HG03565 (cell line): ENCODE results near the gene KCNQ1OT1.

ENCODE experiments used
- ATAC-seq: cut with Tn5 transposase; IDR thresholded peaks from one replicate; pipeline ENCODE4 v1.9.1; 2021; ENCODE audit warnings: mild to moderate bottlenecking, moderate library complexity; ENCODE audit not compliant: unreplicated experiment

KCNQ1OT1 gene

GRCh38 chr11:2612884-2613571, 86.8 kb downstream of the KCNQ1OT1 start:
- ATAC-seq = no peak

GRCh38 chr11:2609345-2609744, 90.4 kb downstream of the KCNQ1OT1 start:
- no peak for ATAC-seq

GRCh38 chr11:2599561-2600189, 100.1 kb downstream of the KCNQ1OT1 start:
- no peak for ATAC-seq

- ATAC-seq = no peak
Measured at GRCh38 chr11:2595204-2595603, 104.6 kb downstream of the KCNQ1OT1 start.

- ATAC-seq = no peak
Measured at GRCh38 chr11:2594267-2594666, 105.5 kb downstream of the KCNQ1OT1 start.

GRCh38 chr11:2593393-2593950, 106.3 kb downstream of the KCNQ1OT1 start:
- no peak for ATAC-seq

- ATAC-seq = no peak
Measured at GRCh38 chr11:2592559-2593392, 107.0 kb downstream of the KCNQ1OT1 start.

GRCh38 chr11:2591805-2592204, 108.0 kb downstream of the KCNQ1OT1 start:
- ATAC-seq = no peak

- ATAC-seq = no peak
Measured at GRCh38 chr11:2590965-2591754, 108.6 kb downstream of the KCNQ1OT1 start.

GRCh38 chr11:2590131-2590964, 109.4 kb downstream of the KCNQ1OT1 start:
- ATAC-seq = no peak

- no peak for ATAC-seq
Measured at GRCh38 chr11:2589538-2589934, 110.3 kb downstream of the KCNQ1OT1 start.

GRCh38 chr11:2588809-2589537, 110.8 kb downstream of the KCNQ1OT1 start:
- ATAC-seq = no peak

- ATAC-seq = no peak
Measured at GRCh38 chr11:2587976-2588748, 111.6 kb downstream of the KCNQ1OT1 start.

- no peak for ATAC-seq
Measured at GRCh38 chr11:2587132-2587930, 112.5 kb downstream of the KCNQ1OT1 start.

GRCh38 chr11:2586793-2587131, 113.0 kb downstream of the KCNQ1OT1 start:
- ATAC-seq = no peak

- ATAC-seq = no peak
Measured at GRCh38 chr11:2586087-2586792, 113.6 kb downstream of the KCNQ1OT1 start.

GRCh38 chr11:2585566-2586086, 114.2 kb downstream of the KCNQ1OT1 start:
- ATAC-seq = no peak
